HEK293 (cell line): ENCODE results near the gene IFI27L2.

ENCODE experiments used
- SP3 ChIP-seq: fragments of 450-650 bp; formaldehyde crosslinking; IDR thresholded peaks from 2 replicates; pipeline ENCODE4 v1.5.1; 2016; ENCODE audit warnings: missing biosample characterization, missing genetic modification characterization
- ZNF175 ChIP-seq: fragments of 450-650 bp; formaldehyde crosslinking; IDR thresholded peaks from 2 replicates; pipeline ENCODE4 v1.5.1; 2016; ENCODE audit warnings: missing biosample characterization, missing genetic modification characterization
- ZNF239 ChIP-seq: fragments of 450-650 bp; formaldehyde crosslinking; IDR thresholded peaks from 2 replicates; pipeline ENCODE4 v1.5.1; 2016; ENCODE audit warnings: missing biosample characterization, missing genetic modification characterization
- ZNF24 ChIP-seq: fragments of 450-650 bp; formaldehyde crosslinking; IDR thresholded peaks from 2 replicates; pipeline ENCODE4 v1.5.1; 2016; ENCODE audit warnings: missing biosample characterization, missing genetic modification characterization
- ZNF473 ChIP-seq: fragments of 450-650 bp; formaldehyde crosslinking; IDR thresholded peaks from 2 replicates; pipeline ENCODE4 v1.5.1; 2017; ENCODE audit warnings: missing biosample characterization, missing genetic modification characterization
- ZSCAN30 ChIP-seq: fragments of 450-650 bp; IDR thresholded peaks from 2 replicates; pipeline ENCODE4 v1.5.1; 2018; ENCODE audit warnings: missing biosample characterization, mild to moderate bottlenecking, missing genetic modification characterization, moderate library complexity
- TF ChIP-seq, protein P1 (sequence below): fragments of 450-650 bp; formaldehyde crosslinking; IDR thresholded peaks from 2 replicates; pipeline ENCODE4 v1.5.1; 2016; ENCODE audit warnings: missing biosample characterization, missing genetic modification characterization
- TF ChIP-seq, protein P2 (sequence below): sonication (generic); formaldehyde crosslinking; IDR thresholded peaks from 2 replicates; pipeline ENCODE4 v1.8.1; 2022; ENCODE audit warnings: mild to moderate bottlenecking, moderate library complexity, missing genetic modification reagents
- TF ChIP-seq, protein P3 (sequence below): fragments of 450-650 bp; IDR thresholded peaks from 2 replicates; pipeline ENCODE4 v1.5.1; 2018; ENCODE audit warnings: missing biosample characterization, missing genetic modification characterization
- TF ChIP-seq, protein P4 (sequence below): fragments of 450-650 bp; formaldehyde crosslinking; IDR thresholded peaks from 2 replicates; pipeline ENCODE4 v1.5.1; 2016; ENCODE audit warnings: missing biosample characterization, missing genetic modification characterization, low read depth
- TF ChIP-seq, protein P5 (sequence below): fragments of 450-650 bp; formaldehyde crosslinking; IDR thresholded peaks from 2 replicates; pipeline ENCODE4 v1.5.1; 2016; ENCODE audit warnings: missing biosample characterization, missing genetic modification characterization

DNA sequence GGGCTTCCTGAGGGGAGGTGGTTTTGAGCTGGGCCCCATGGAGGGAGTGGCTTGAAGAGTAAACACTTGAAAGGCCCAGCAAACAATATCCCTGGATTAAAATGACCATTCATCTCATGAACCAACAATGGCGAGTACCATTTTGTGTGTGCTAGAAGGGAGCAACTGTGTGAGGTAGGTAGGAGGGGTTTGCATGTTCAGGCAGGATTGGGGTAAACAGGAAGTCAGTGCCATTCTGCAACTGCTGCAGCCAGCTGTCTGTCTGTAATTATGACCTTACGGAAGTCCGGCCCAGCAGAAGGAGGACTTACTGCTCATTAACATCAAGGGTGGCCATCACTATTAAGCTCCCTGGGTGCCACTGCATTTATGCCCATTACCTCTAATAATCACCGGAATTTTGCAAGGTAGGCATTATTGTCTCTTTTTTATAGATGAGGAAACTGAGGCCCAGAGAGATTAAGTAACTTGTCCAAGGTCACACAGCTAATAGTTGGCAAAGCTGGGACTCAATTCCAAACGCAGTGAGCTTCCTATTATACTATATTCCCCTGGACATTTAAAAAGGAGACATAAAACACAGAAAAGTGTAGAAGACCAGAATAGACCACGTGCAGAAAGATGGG is 16.6 kb upstream of the IFI27L2 start:
- TF ChIP-seq, protein P1, sequence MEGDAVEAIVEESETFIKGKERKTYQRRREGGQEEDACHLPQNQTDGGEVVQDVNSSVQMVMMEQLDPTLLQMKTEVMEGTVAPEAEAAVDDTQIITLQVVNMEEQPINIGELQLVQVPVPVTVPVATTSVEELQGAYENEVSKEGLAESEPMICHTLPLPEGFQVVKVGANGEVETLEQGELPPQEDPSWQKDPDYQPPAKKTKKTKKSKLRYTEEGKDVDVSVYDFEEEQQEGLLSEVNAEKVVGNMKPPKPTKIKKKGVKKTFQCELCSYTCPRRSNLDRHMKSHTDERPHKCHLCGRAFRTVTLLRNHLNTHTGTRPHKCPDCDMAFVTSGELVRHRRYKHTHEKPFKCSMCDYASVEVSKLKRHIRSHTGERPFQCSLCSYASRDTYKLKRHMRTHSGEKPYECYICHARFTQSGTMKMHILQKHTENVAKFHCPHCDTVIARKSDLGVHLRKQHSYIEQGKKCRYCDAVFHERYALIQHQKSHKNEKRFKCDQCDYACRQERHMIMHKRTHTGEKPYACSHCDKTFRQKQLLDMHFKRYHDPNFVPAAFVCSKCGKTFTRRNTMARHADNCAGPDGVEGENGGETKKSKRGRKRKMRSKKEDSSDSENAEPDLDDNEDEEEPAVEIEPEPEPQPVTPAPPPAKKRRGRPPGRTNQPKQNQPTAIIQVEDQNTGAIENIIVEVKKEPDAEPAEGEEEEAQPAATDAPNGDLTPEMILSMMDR (tag by site-specific recombination): no peak
- no peak for TF ChIP-seq ZSCAN30 (tag by site-specific recombination)
- TF ChIP-seq, protein P2, sequence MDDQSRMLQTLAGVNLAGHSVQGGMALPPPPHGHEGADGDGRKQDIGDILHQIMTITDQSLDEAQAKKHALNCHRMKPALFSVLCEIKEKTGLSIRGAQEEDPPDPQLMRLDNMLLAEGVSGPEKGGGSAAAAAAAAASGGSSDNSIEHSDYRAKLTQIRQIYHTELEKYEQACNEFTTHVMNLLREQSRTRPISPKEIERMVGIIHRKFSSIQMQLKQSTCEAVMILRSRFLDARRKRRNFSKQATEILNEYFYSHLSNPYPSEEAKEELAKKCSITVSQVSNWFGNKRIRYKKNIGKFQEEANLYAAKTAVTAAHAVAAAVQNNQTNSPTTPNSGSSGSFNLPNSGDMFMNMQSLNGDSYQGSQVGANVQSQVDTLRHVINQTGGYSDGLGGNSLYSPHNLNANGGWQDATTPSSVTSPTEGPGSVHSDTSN: no peak
- TF ChIP-seq ZNF473 (tag by site-specific recombination): no peak
- TF ChIP-seq, protein P3, sequence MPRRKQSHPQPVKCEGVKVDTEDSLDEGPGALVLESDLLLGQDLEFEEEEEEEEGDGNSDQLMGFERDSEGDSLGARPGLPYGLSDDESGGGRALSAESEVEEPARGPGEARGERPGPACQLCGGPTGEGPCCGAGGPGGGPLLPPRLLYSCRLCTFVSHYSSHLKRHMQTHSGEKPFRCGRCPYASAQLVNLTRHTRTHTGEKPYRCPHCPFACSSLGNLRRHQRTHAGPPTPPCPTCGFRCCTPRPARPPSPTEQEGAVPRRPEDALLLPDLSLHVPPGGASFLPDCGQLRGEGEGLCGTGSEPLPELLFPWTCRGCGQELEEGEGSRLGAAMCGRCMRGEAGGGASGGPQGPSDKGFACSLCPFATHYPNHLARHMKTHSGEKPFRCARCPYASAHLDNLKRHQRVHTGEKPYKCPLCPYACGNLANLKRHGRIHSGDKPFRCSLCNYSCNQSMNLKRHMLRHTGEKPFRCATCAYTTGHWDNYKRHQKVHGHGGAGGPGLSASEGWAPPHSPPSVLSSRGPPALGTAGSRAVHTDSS (tag by site-specific recombination): no peak
- no peak for TF ChIP-seq ZNF175 (tag by site-specific recombination)
- TF ChIP-seq, protein P4, sequence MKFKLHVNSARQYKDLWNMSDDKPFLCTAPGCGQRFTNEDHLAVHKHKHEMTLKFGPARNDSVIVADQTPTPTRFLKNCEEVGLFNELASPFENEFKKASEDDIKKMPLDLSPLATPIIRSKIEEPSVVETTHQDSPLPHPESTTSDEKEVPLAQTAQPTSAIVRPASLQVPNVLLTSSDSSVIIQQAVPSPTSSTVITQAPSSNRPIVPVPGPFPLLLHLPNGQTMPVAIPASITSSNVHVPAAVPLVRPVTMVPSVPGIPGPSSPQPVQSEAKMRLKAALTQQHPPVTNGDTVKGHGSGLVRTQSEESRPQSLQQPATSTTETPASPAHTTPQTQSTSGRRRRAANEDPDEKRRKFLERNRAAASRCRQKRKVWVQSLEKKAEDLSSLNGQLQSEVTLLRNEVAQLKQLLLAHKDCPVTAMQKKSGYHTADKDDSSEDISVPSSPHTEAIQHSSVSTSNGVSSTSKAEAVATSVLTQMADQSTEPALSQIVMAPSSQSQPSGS: no peak
- no peak for TF ChIP-seq SP3 (tag by site-specific recombination)
- no peak for TF ChIP-seq ZNF239
- no peak for TF ChIP-seq ZNF24 (tag by site-specific recombination)
- TF ChIP-seq, protein P5, sequence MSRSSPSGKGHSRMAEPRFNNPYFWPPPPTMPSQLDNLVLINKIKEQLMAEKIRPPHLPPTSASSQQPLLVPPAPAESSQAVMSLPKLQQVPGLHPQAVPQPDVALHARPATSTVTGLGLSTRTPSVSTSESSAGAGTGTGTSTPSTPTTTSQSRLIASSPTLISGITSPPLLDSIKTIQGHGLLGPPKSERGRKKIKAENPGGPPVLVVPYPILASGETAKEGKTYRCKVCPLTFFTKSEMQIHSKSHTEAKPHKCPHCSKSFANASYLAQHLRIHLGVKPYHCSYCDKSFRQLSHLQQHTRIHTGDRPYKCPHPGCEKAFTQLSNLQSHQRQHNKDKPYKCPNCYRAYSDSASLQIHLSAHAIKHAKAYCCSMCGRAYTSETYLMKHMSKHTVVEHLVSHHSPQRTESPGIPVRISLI: no peak
